Measurements from ENCODE around the gene MMP25. TPM values are rescaled to one million over a fixed set of nuclear protein-coding genes. Genes with fewer than 3 reads are reported as not detected.

Gene MMP25
- total and polyA plus RNA-seq, 8 donors, result 0.28 to 1.6 (median 1.0) TPM

- FAIRE-seq (no peak), DNase-seq (no peak), ATAC-seq (no peak)
- H3K4me1 ChIP-seq, result peaks cover 9 to 20% (median 16%) of the 10 kb centered on the region in 3 donors
- intact Hi-C loops (cut with DNase I), result no loop called here
- H3K36me3 ChIP-seq, result no peaks in the 10 kb centered on the region
- no peaks in the 10 kb centered on the region for H3K9me3 ChIP-seq
- TF ChIP-seq CTCF (IDR thresholded peaks at IDR 0.05), result no peak
- no peak overlapping the region for H3K4me3 ChIP-seq
- no peaks in the 10 kb centered on the region for H3K27me3 ChIP-seq
- no peak overlapping the region for H3K27ac ChIP-seq
- WGBS, 2 donors, result 87 to 95% methylated on average over 6 of the region's 6 CpGs
These were observed 31.4 kb upstream of the MMP25 start for GRCh38 chr16:3014971-3015370.

- Histone ChIP-seq H3K9me3 (no peaks in the 10 kb centered on the region), H3K27ac (no peak overlapping the region), H3K36me3 (no peaks in the 10 kb centered on the region), H3K4me3 (no peak overlapping the region), H3K27me3 (no peaks in the 10 kb centered on the region), H3K4me1 (peaks cover 6 to 14% (median 9%) of the 10 kb centered on the region in 3 donors)
- no peak for TF ChIP-seq CTCF (IDR thresholded peaks at IDR 0.05)
- WGBS, 2 donors, result 86 to 90% methylated on average over 13 of the region's 13 CpGs
- ATAC-seq (no peak), DNase-seq (no peak), FAIRE-seq (no peak)
- intact Hi-C loops (cut with DNase I), result no loop called here
These were observed 30.4 kb upstream of the MMP25 start for GRCh38 chr16:3015865-3016521.

GRCh38 chr16:3017344-3017743 lies 29.0 kb upstream of the MMP25 start:
- intact Hi-C loops (cut with DNase I), result no loop called here
- H3K27me3 ChIP-seq, result no peaks in the 10 kb centered on the region
- no peak overlapping the region for H3K4me3 ChIP-seq
- ATAC-seq, result no peak
- FAIRE-seq, result no peak
- no peak for TF ChIP-seq CTCF (IDR thresholded peaks at IDR 0.05)
- peaks cover 6 to 18% (median 14%) of the 10 kb centered on the region in 3 donors for H3K4me1 ChIP-seq
- peak in 2 of 6 donors; percentile 31 to 79 for DNase-seq
- H3K27ac ChIP-seq, result no peak overlapping the region
- no peaks in the 10 kb centered on the region for H3K9me3 ChIP-seq
- H3K36me3 ChIP-seq, result peaks cover 0 to 3% (median 0%) of the 10 kb centered on the region in 3 donors
- 89 to 97% methylated on average over 20 of the region's 20 CpGs for WGBS, 2 donors

- H3K4me1 ChIP-seq, result peaks cover 12 to 24% (median 20%) of the 10 kb centered on the region in 3 donors
- 14 to 19% methylated on average over 42 to 51 of the region's 52 CpGs for WGBS, 2 donors
- peaks cover 0 to 3% (median 0%) of the 10 kb centered on the region in 3 donors for H3K36me3 ChIP-seq
- H3K27ac ChIP-seq, result no peak within 1 kb of the TSS
- H3K9me3 ChIP-seq, result no peaks in the 10 kb centered on the region
- intact Hi-C loops (cut with DNase I), result no loop called here
- no peak for TF ChIP-seq CTCF (IDR thresholded peaks at IDR 0.05)
- FAIRE-seq, result no peak
- DNase-seq, result peak in 4 of 6 donors; percentile 57 to 84 (median 80)
- no peaks in the 10 kb centered on the region for H3K27me3 ChIP-seq
- no peak for ATAC-seq
- no peak within 1 kb of the TSS for H3K4me3 ChIP-seq
These were observed 28.4 kb upstream of the MMP25 start, which contains the start of gene CLDN6 for GRCh38 chr16:3017794-3018506. Gene CLDN6 (minus strand): TSS chr16:3018183. CDS start chr16:3016021, 2,162 bp downstream.

All from pancreas (tissue), 10 donors.